Middle frontal gyrus (tissue), 1 donor: ENCODE measurements around the gene DMXL2.
"Not testable (repeated sequence)": the region's sequence is repeated elsewhere in the genome, so short reads cannot be mapped to it uniquely, and the experiment has no call there.

Experiments used
- DNase-seq: peaks from one replicate; pipeline ENCODE4 v3.0.0-alpha.2; 2015; ENCODE audit warnings: low spot score; ENCODE audit errors: extremely low spot score

The DMXL2 gene, protein sequence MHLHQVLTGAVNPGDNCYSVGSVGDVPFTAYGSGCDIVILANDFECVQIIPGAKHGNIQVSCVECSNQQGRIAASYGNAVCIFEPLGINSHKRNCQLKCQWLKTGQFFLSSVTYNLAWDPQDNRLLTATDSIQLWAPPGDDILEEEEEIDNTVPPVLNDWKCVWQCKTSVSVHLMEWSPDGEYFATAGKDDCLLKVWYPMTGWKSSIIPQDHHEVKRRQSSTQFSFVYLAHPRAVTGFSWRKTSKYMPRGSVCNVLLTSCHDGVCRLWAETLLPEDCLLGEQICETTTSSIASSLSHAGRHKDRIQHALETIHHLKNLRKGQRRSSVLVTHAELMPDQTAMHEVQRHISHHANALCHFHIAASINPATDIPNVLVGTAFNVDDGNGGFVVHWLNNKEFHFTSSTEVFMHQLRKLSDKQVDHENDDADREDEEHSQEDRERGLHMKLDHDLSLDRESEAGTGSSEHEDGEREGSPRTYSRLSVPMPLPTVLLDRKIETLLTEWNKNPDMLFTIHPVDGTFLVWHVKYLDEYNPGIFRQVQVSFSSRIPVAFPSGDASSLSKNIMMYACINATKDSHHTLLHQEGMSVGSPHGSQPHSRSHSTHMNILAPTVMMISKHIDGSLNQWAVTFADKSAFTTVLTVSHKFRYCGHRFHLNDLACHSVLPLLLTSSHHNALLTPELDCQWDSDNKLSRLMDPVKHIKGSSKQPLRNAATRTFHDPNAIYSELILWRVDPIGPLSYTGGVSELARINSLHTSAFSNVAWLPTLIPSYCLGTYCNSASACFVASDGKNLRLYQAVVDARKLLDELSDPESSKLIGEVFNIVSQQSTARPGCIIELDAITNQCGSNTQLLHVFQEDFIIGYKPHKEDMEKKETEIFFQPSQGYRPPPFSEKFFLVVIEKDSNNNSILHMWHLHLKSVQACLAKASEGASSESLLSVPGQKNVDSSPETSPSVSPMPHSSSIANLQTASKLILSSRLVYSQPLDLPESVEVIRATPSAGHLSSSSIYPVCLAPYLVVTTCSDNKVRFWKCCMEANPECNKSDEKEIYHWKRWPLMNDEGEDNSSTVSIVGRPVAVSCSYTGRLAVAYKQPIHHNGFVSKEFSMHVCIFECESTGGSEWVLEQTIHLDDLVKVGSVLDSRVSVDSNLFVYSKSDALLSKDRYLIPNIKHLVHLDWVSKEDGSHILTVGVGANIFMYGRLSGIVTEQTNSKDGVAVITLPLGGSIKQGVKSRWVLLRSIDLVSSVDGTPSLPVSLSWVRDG (N-terminal part only)

GRCh38 chr15:51622604-51623370 is at the start of gene DMXL2:
DMXL2 (minus strand) TSS chr15:51622771; CDS start chr15:51622545, 226 bp downstream.
- DNase-seq: peak; percentile 78

GRCh38 chr15:51672155-51672687 is 49.6 kb upstream of the DMXL2 start:
- no peak for DNase-seq

DNA sequence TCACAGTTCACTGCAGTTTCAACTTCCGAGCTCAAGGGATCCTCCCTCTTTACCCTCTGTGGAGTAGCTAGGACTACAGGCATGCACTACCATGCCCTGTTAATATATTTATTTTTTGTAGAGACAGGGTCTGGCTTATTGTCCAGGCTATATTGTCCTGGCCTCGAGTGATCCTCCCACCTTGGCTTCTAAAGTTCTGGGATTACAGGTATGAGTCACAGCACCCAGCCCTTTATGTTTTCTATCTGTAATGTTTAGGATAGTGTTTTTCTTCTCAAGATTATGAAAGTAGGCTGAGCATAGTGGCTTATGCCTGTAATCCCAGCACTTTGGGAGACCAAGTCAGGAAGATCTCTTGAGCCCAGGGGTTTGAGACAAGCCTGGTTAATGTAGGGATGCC is 46.8 kb upstream of the DMXL2 start:
- no peak for DNase-seq

- no peak for DNase-seq
These were observed 45.9 kb upstream of the DMXL2 start for GRCh38 chr15:51668446-51668845.

DNA sequence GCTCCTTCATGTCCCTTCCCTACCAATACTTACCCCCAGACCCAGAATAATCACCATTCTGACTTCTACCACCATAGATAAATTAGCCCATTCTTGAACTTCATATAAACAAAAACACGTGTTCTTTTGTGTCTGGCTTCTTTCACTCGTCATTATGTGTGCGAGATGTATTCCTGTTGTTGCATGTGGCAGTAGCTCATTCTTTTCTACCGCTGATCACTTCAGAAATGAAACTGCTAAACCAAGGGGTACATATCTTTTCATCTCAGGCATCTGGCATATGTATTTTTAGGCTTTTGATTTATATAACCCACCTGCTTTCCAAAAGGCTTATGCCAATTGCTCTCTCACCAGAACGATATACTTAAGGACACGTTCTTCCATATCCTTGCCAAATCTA is 44.9 kb upstream of the DMXL2 start:
- no peak for DNase-seq

DNA sequence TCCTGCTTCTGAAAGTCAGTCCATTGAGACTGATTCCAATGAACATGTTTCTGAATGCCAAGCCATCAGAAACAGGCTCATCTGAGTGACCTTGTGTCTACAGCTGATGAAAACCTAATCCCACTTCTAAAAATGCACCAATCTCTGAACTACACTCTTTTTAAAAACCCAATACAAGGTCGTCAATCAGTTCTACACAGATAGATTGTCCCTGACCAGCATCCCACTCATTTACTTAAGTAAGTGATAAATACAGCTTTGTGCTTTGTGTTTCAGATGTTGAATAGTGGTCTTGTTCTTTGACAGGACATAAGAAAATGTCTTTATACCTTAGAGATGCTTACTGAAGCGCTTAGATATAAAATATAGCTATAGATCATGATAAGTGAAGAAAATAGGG is 38.5 kb upstream of the DMXL2 start:
- no peak for DNase-seq

GRCh38 chr15:51658664-51659063 is 36.1 kb upstream of the DMXL2 start:
- no peak for DNase-seq

DNA sequence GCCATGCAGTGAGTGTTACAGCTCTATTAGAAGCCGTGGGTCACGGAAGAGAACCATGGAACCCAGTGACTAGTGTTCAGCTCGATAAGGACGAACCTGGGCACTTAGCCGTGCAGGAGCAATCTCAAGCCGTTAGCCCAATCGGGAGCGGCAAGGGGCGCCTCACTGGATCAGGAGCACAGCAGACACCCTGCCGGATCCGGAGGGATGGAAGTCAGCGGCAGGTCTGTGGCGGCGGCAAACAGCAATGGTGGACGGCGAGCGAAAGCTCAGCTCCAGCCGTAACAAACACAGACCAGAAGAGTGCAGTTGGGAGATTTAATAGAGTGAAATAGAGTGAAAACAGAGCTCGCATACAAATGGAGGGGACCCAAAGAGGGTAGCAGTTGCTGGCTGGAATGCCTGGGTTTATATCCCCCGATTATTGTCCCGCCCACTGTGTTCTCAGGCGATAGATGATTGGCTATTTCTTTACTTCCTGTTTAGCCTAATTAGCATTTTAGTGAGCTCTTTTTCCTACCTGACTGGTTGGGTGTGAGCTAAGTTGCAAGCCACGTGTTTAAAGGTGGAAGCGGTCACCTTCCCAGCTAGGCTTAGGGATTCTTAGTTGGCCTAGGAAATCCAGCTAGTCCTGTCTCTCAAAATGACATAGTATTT is 33.0 kb upstream of the DMXL2 start:
- not testable (repeated sequence) for DNase-seq

GRCh38 chr15:51652084-51652668 is 29.6 kb upstream of the DMXL2 start:
- DNase-seq: no peak

GRCh38 chr15:51649659-51650521 is 27.3 kb upstream of the DMXL2 start:
- peak; percentile 67 for DNase-seq

- not testable (repeated sequence) for DNase-seq
These were observed 26.1 kb upstream of the DMXL2 start for GRCh38 chr15:51648643-51649042.

GRCh38 chr15:51648101-51648500 is 25.5 kb upstream of the DMXL2 start:
- DNase-seq: not testable (repeated sequence)

DNA sequence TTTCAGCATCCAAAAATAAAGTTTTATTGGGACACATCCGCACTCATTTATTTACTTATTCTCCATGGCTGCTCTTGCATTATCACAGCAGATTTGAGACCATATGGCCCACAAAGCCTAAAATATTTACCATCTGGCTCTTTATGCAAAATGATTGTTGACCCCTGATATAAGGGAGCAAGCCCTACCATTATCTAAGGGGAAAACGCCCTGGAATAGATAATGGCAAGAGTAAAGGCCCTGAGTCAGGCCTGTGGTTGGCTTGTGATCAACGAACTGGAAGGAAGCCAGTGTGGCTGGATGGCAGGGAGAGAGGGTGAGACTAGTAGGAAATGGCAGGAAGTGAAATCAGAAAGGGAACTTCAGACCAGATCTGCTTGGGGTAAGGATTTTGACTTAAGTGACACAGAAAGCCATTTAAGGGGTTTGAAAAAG is 24.6 kb upstream of the DMXL2 start:
- DNase-seq: no peak

GRCh38 chr15:51642696-51643095 is 20.1 kb upstream of the DMXL2 start:
- no peak for DNase-seq

DNA sequence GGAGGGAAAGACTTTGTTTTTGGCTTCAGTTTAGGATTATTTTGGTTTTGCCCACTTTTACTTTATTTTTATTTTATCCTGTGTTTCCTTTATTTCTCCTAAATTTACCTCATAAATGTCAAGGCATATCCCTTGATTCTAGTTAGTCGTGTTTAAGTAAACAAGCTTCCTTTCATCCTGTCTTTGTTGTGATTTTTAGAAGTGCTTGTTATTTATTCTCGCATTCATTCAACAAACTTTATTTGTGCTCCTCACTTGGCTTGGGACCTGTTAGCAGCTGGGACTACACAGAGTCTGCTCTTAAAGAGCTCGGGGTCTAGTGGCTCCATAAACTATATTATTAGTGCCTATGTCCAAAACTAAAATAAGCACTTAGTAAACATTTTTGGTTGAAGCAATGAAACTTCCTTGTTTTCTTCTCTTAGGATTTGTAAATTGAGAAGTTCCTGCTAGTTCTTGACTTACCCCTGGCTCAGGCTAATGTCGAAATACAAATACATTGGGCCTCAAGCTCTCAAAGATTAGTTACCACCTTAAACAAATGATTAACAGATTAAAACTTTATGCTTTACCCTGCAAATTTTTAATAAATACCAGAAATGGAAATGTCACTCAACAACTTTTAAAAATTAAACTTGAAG is 19.0 kb upstream of the DMXL2 start:
- DNase-seq: no peak

GRCh38 chr15:51634591-51635198 is 12.1 kb upstream of the DMXL2 start:
- no peak for DNase-seq

DNA sequence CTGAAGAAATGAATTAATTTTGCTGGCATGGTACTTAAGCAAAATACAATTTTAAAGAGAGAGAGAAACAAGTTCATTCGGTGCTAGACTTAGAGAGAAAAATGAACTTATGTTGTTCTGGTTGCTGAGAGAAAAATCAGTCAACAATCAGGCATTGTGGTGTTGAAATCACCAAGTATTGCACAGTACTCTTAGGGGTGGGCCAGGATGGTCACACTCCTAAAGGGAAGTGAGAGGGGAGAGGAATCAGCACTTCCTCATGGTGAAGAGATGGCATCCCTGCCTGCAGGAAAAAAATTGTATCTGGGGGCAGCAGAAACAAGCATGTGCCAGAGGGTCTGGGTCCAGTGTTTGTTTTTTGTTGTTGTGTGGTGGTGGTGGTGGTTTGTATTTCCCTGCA is 7.0 kb upstream of the DMXL2 start:
- DNase-seq: no peak

GRCh38 chr15:51625236-51625635 is 2.7 kb upstream of the DMXL2 start:
- no peak for DNase-seq
